Measurements from ENCODE around the gene STX16.

DNA sequence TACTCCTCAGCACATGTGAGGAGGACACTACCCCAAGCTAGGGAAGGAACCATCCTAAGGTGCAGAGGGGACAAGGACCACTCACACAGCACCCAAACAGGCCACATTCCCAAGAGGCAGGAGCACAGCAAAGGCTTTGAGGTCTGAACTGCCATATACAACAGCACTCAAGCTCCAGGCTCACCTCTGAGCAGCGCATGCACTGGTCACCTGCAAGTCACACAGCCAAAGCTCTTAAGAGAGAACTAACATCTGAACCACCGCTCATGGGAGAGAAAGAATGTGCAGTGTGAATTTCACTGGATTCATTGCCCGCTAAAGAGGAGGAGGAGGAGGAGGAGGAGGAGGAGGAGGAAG is 72.5 kb downstream of the STX16 start:
- TF ChIP-seq POLR2A (IDR thresholded peaks at IDR 0.05) (no peak), CTCF (IDR thresholded peaks at IDR 0.05) (no peak)
